ENCODE data around the gene BCL2A1. TPM values are rescaled to one million over a fixed set of nuclear protein-coding genes. Genes with fewer than 3 reads are reported as not detected.
"Not testable (repeated sequence)": the region's sequence is repeated elsewhere in the genome, so short reads cannot be mapped to it uniquely, and the experiment has no call there.

Gene BCL2A1
- total RNA-seq, 1 donor from 2014 or later: 91.1 TPM

DNA sequence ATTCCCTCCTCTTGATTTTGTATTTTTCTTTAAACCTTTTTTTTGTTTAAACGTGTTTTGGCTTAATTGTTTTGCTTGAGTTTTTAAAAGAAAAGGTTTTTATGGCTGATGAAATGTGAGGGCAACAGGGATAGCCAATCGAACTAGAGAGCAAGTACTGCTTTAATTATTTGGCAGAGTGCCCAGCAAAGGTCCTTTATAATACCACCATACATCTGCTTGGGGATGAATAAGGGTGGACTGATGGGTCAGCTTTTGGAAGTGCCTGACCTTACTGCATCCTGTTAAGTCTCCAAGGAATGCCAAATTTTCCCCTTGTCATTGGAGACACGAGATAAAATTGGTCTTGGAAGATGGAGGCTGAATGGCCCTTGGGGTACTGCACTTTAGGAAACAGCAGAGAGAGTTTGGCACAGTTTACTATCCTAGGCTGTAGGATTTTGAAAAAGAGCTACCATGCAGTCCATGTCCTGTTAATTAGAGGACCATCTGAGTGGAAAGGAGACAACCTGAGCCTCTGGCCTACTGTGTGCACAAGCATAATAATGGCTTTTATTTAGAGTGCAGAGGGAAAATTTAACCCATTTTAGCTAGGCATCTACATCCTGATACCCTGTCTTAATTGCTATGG lies 54.4 kb downstream of the BCL2A1 start:
- DNase-seq (no peak), ATAC-seq (no peak)
- H3K27ac ChIP-seq: no peak overlapping the region
- intact Hi-C loops (cut with DNase I): no loop called here
- no peak overlapping the region for H3K4me3 ChIP-seq
- no peaks in the 10 kb centered on the region for H3K36me3 ChIP-seq
- TF ChIP-seq, protein P1, sequence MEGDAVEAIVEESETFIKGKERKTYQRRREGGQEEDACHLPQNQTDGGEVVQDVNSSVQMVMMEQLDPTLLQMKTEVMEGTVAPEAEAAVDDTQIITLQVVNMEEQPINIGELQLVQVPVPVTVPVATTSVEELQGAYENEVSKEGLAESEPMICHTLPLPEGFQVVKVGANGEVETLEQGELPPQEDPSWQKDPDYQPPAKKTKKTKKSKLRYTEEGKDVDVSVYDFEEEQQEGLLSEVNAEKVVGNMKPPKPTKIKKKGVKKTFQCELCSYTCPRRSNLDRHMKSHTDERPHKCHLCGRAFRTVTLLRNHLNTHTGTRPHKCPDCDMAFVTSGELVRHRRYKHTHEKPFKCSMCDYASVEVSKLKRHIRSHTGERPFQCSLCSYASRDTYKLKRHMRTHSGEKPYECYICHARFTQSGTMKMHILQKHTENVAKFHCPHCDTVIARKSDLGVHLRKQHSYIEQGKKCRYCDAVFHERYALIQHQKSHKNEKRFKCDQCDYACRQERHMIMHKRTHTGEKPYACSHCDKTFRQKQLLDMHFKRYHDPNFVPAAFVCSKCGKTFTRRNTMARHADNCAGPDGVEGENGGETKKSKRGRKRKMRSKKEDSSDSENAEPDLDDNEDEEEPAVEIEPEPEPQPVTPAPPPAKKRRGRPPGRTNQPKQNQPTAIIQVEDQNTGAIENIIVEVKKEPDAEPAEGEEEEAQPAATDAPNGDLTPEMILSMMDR (IDR thresholded peaks at IDR 0.05): no peak
- H3K4me1 ChIP-seq: no peaks in the 10 kb centered on the region
- H3K9me3 ChIP-seq: peaks cover 69% of the 10 kb centered on the region
- H3K27me3 ChIP-seq: no peaks in the 10 kb centered on the region

DNA sequence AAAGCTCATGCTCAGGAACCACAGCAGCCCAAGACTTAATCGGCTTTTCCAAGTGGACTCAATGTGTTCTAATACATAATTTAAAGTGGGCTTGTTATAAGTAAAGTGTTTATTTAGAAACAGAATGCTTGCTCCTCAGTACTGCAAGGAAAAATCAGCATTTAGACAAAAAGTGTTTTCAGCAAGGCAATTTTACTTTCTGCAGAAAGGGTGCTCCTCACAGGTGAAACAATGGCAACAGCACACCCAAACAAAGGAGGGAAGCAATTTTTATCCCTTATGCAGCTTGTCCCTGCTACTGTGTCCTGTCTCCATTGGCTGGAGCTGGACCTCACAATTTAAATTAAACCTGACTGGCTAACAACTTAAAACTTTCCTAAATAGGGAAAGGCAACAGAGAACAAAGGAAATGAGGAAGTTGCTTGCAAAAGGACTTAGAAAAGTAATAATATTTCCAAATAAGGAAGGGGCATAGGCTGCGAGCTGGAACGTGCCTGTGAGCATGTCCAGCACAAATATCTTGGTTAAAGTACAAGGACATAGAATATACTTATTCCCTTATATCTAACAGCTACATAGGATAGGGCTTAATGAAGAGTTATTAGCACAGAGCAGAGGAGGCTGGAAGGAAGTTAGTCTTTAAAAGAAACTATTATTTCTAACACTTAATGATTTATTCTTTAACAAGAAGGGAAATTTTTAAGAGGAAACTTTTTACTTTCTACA lies 55.1 kb downstream of the BCL2A1 start:
- intact Hi-C loops (cut with DNase I); H3K27me3 ChIP-seq; H3K27ac ChIP-seq; H3K4me1 ChIP-seq; H3K36me3 ChIP-seq; H3K4me3 ChIP-seq; DNase-seq; ATAC-seq: not testable (repeated sequence)
- peaks cover 65% of the 10 kb centered on the region for H3K9me3 ChIP-seq

DNA sequence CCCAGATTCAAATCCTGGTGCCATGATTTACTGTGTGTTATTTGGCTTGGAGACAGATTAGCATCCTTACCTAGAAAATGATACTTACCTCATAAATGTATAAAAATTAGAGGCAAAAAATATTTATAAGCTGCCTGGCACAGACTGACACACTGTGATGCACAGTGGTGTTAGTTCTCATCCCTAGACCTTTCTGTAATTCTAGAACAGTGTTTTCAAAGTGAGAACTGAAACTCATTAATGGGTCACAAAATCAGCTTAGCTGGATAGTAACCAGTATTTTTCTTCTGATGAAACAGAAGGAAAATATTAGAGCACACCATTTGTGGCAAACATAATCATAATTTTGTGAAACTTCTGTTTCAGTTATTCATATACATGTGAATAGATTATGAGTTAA lies 56.3 kb downstream of the BCL2A1 start:
- H3K4me3 ChIP-seq: no peak overlapping the region
- no peaks in the 10 kb centered on the region for H3K4me1 ChIP-seq
- intact Hi-C loops (cut with DNase I): no loop called here
- no peak overlapping the region for H3K27ac ChIP-seq
- peaks cover 53% of the 10 kb centered on the region for H3K9me3 ChIP-seq
- ATAC-seq (no peak), DNase-seq (no peak)
- no peaks in the 10 kb centered on the region for H3K36me3 ChIP-seq
- TF ChIP-seq, protein P1 (IDR thresholded peaks at IDR 0.05): no peak
- no peaks in the 10 kb centered on the region for H3K27me3 ChIP-seq

Other genes starting within 250 kb of the BCL2A1 start
- gene MTHFS, start 74.2 kb downstream of the BCL2A1 start, total RNA-seq: 40.4 TPM
- 79.5 TPM for gene ZFAND6, start 88.5 kb upstream of the BCL2A1 start, total RNA-seq
- 31.7 TPM for gene FAH, start 181.8 kb upstream of the BCL2A1 start, total RNA-seq